Left hindlimb (tissue), 1 donor: Measurements from ENCODE around the gene FAM20A.

Experiments
- DNase-seq: peaks from one replicate; pipeline ENCODE4 v3.0.0-alpha.2; 2018

The FAM20A gene

DNA sequence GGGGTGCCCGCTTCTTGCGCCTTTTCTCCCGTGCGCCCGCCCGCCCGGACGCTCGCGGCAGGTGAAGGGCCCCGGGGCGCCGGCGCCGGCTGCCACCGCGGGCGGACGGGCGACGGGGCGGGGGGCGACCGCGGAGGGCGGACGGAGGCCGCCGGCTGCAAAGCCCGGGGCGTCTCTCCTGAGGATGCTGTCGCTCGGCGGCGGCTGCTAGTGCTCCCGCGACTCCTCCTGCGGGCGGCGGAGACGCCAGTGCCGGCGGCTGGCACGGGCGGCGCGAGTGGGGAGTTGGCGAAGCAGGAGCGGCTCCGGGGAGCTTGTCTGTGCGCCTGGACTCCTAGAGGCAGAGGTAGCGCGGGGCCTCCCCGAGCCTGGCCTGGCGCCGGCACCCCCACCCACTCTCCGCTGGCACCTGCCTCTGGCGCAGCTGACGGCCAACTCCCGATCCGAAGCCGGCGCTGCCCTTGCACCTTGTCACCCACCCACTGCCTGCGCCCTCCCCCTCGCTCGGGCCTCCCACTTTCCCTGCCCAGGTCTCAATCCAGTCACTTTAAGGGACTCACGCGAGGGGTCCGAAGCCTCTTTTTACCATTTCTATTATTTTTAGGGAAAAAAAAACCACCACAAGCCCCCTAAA is at the start of gene FAM20A:
TSS of gene FAM20A (minus strand) at position 437 of the 634 bp plus-strand sequence. CDS start 701 bp downstream, outside the sequence.
- DNase-seq: peak; percentile 74

DNA sequence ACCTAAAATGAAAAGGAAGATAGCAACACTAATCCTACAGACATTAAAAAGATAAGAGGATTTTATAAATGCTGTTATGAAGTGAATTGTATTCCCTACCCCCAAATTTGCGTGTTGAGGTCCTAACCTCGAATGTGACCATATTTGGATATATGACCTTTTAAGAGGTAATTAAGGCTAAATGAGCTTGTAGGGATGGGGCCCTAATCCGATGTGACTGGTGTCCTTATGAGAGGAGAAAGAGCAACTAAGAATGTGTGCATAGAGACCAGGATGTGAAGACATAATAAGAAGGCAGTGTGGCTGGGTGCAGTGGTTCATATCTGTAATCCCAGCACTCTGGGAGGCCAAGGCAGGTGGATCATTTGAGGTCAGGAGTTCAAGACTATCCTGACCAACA is 48.2 kb upstream of the FAM20A start:
- no peak for DNase-seq

DNA sequence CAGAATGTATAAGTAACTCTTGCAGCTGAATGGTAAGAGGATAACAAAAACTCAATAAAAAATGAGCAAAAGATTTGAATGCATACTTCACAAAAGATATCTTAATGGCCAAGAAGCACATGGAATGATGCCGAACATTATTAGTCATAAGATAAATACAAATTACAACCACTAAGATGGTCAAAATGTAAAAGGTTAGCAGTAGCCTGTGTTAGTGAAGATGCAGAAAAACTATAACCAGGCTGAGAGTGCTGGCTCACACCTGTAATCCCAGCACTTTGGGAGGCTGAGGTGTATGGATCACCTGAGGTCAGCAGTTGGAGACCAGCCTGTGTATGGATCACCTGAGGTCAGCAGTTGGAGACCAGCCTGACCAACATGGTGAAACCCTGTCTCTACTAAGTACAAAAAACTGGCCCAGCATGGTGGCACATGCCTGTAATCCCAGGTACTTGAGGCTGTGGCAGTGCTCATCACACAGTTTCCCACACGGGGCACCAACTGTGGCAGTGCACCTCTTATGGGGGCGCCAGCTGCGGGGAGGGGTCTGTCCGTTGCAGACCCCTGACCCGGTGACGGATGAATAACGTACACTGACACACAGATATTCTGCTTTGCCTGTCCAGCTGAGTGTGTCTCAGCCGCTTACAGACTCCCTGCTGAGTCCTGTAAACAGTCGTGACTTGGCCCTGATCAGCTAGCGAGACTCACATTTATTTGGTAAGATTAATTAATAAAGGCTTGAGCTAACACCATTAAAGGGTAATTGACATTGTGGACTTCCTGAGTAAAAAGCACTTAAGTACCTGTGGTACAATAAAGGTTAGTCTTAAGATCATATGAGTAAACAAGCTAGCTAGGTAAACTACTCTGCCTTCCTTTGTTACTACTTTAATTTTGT is 45.7 kb upstream of the FAM20A start:
- DNase-seq: no peak

DNA sequence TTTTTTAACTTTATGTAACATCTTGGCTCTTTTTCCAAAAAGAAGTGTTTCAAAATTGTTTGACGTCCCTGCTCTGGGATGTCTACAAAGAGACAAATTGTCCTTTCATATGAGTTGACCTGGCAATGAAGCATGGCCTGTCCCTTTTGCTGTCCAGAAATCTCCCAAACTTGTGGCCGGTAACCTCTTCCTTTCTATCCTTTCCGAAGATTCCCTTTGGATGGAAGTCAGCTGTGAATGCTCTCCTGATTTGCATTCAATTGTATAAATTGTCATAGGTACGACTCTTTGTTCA is 40.9 kb upstream of the FAM20A start:
- DNase-seq: no peak

DNA sequence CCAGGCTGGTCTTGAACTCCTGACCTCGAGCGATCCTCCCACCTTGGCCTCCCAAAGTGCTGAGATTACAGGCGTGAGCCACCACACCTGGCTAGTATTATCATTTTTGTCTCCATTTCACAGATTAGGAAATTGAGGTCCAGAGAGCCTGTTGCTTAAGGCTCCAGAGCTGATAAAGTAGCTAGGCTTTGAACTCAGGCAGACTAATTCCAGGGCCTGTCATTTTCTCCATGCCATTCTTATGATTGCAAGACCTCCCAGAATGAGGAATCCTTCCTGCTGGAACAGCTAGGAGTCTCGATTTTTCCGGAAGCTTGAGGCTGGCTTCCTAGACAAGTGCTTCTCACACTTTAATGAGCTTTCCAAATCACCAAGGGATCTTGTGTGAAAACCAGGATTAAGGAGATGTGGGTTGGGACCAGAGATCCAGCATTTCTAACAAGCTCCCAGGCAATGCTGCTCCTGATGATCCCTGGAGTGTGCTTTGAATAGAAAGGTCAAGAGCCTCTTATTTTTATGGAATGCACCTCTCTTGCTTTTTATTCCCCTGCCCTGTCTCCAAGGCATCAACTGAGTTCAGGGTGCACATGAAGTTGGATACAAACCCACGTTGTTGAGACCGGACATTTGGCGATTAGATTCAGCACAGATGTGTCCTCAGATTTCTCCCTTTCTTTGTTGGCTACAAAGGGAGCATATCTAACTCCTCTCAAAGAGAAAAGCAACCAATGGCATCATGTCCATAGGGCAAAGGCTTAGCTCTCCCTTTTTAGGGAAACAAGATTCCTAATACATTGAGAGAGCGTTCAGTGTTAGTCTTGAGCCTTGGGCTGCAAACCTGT is 40.3 kb upstream of the FAM20A start:
- no peak for DNase-seq

DNA sequence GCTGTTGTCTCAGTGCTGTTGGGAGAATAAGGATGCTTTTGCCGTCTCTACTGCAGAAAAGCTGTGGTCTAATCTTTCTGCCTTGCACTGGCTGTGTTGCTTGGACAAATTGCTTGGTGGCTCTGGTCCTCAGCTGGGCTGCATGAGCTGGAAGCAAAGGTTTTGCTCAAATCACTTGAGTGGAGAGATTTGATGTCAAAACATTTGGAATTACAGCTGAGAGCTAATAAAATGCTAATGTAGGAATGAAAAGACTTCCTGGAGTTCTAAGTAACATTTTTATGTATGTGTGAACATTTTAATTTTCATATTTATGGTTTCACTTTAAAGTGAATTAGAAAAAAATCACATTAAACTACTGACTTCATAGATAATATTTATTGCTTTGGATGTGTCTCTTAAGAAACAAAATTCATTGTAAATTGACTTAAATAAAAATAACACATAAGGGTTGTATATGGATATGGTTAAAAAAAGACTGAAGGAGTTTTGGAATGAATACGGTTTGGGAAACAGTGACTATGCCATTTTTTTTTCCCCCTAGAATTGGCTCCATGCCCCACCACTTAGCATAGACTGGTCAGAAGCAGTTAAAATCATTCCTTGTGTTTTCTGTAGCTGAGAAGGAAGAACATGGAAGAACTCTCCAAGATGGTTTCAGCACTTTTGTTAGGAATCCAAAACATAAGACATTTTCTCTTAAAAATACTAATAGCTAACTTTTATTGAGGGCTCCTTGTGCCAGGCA is 39.2 kb upstream of the FAM20A start:
- no peak for DNase-seq

DNA sequence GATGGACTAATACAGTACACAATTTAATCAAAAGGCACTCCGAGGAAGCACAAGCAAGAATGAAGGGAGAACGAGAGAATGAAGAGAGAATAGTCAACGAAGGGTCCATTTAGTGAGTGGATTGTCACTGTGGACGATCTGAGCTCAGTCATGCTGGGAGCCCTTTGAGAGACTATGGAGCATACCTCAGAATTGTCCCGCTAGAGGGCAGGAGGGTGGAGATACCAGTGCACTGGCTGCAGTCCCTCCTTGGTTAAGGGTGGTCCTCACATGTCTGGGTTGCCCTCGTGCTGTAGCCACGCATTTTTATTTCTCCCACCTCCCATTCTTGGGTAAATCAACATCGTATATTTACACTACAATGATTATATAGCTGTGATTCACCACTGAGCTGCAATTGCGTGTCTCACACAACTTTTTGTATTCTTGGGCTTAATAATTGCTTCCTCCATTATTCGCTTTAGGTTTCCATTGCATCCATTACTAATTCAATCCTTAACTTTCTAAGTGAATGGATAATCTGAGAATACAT is 33.2 kb upstream of the FAM20A start:
- no peak for DNase-seq

DNA sequence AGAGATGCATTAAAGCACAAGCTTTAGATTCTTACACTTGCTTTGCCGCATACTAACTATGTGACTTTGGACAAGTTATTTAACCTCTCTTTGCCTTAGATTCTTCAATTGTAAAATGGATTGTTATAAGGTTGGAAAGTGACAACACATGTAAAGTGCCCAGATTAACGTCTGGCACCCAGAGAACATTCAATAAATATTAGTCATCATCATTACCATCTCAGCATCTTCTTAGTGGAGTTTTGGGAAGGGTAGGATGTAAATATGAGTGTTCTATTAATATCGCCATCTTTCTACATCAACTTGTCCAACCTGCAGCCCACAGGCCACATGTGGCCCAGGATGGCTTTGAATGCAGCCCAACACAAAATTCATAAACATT is 27.4 kb upstream of the FAM20A start:
- no peak for DNase-seq

DNA sequence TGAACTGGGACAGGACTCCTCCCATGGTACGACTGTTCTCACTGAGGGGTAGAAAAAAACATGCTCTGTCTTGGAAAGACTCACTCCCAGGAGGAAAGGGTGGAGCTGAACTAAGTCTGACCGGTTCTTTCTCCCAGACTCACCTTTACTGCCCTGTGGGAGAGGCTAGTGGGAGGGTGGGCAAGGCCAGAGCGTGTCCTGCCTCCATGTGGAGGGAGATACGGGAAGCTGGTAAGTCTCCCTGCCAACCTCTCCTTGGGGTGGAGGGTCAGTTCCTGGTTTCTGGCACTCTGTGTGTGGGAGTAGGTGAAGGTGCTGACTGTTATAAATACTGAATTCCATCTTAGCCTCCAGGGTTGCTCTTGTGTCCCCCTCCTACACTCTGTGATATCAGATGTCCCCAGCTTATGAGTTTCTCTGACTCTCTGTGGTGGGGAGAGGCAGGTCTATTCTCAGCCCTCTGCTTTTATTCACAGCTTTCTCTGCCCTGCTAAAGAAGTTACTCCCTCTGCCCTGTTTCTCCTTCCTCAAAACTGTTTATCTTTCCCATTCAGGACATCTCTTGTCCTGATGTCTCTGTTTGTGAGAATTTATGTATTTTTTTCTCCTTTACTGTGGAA is 26.9 kb upstream of the FAM20A start:
- DNase-seq: no peak

DNA sequence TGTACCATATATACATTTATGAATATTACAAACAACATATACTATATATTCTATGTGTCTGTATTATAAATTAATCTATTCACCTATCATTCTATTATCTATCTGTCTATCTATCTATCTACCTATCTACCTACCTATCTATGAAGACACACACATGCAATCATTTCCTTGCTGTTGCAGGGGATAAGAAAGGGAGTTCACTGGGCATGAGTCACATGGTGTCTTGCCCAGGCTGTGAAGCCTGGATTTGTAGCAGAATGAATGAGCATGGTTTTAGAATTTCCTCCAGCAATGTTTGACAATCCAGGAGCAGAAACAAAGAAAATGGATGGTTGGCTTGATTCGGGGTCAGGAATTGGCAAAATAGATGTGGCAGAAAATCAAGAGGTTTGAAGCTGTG is 23.2 kb upstream of the FAM20A start:
- no peak for DNase-seq

DNA sequence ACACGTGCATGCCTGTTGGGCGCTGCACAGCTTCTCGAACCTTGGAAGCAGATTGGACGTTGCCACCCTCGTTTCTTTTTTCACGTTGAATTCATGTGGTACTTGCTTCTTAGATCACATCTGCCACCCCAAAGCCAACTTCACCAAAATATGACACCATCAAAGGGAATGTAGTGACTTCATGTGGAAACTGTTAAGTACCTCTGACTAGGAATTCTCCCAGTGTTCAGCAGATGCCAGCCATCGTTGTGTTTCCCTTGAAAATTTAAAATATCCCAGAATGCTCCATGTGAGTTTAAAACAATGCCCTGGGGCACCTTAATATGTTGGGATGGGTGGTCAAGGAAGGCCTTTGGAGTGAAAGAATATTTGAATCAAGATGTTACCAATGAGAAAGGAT is 22.6 kb upstream of the FAM20A start:
- DNase-seq: no peak

DNA sequence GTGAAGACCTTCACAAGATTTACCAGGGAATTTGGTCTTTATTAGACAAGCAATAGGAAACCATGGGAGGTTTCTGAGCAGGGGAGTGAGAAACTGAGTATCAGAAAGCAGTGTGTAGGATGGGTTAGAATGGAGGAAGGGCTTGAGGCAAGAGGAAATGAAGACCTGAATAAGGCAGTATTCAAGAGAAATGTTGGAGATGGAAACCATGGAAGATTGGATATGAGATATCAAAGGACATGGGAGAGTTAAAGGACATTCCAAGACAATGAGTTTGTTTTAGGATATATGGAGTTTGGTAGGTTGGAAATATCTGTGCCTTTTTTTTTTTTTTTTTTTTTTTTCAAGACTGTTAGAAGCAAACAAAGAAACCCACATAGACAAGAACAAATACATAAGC is 21.3 kb upstream of the FAM20A start:
- DNase-seq: no peak

DNA sequence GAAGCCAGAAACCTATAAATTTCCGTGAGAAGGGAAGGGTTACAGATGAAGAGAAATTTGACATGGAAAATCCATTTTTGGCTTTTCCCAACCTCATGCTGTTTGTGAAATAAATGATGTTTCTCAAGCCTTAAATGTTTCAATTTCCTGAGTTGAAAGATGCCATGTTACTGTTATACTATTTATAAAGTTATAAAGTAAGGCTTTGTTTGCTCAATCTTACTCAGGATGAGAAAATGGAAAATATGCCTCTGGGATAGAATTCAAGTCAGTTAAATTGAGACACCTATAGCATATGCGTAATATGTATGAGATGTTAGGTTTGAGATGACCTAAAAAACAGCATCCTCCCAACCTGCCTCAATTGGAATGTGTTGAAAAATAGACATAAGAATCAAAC is 19.9 kb upstream of the FAM20A start:
- no peak for DNase-seq

DNA sequence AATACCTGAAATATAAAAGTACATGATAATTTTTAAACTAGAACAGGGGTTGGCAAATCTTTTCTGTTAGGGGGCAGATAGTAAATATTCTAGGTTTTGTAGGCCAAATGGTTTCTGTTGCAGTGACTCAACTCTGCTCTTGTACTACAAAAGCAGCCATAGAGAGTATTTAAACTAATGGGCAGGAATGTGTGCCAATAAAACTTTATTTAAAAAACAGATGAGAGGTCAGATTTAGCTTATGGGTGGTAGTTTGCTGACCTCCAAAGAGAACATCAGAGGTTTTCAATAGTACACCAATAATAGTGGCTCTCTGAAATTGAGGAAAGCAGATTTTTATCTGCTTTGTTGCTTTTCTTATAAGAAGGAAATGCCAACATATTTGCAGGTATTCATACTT is 15.2 kb upstream of the FAM20A start:
- no peak for DNase-seq

DNA sequence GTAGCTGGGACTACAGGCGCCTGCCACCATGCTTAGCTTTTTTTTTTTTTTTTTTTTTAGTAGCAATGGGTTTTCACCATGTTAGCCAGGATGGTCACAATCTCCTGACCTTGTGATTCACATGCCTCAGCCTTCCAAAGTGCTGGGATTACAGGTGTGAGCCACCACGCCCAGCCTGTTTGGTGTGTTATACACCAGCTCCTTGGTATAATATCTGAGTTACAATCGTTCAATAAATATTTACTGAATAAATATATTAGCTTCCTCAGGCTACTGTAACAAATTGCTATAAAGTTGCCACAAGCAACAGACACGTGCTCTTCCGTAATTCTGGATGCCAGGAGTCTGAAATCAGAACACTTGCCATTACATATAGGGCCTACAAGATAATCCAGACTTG is 13.6 kb upstream of the FAM20A start:
- no peak for DNase-seq

DNA sequence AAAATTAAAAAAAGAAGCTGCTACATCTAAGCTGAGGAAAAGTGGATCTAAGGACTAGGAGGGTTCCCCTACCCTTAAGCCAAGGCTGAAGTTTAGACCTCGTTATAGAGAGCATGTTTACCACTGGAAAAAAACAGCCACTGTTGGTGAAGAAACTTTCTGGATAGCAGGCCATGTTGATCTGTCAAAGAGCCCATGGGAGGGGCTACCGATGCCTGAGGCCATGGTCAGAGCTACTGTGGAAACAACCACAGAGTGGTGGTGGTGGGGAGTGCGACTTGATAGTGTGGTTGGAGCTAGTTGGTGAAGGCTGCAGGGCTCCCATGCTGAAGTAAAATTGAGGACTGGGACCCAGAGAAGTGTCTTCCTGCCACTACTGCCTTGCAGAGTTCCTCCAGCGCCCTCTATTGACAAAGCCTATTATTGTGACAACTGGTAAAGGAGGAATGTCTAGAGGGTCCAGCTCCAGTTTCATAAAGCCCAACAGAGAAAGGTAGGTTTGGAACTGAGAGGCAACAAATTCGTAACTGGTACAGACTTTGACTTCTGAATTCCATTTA is 12.7 kb upstream of the FAM20A start:
- no peak for DNase-seq

DNA sequence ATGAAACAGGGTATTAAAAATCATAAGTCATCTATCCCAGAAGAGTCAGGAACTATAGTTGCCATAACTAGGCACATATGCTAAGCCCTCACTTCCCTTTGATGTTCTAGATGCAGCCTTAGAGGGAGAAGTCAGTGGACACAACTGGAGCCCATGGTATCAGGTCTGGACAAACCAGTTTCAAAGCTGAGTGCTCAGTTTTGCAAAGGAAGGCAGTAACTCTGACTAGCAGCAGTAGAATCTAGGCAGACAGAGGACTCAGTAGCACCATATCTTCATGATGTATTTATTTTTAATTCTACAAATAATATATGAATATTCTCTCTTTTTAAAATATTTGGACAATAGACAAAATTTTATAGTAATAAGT is 11.7 kb upstream of the FAM20A start:
- DNase-seq: no peak

DNA sequence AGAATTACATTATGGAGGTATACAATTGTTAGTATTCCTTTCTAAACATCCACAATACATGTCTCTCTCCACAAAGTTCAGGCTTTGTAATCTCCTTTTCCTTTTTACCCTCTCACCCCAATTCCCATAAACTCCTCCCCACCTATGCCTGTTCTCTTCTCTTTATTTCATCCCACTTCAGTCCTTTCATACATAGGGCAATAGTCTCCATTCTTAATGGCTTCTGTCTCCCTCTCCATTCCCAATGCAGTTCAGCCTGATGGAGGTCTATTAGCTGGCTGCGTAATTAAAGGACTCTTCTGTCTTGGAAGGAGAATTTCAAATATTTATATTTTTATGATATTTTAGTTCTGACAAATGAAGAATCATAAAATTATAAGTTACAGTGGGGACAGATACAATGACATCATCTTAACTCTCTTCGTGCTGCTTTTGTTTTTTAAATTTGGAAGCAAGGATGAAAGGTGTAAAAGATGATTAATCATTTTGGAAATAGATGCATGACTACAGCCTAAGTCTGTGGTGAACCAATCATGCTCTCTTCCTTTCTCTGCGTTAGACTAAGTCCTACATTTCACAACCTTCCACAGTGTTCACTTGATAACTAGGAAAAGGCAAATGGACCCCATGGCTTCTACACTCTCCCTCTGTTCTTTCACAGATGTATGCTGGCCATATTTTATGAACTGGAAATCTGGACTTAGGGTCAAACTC is 11.2 kb upstream of the FAM20A start:
- DNase-seq: no peak

DNA sequence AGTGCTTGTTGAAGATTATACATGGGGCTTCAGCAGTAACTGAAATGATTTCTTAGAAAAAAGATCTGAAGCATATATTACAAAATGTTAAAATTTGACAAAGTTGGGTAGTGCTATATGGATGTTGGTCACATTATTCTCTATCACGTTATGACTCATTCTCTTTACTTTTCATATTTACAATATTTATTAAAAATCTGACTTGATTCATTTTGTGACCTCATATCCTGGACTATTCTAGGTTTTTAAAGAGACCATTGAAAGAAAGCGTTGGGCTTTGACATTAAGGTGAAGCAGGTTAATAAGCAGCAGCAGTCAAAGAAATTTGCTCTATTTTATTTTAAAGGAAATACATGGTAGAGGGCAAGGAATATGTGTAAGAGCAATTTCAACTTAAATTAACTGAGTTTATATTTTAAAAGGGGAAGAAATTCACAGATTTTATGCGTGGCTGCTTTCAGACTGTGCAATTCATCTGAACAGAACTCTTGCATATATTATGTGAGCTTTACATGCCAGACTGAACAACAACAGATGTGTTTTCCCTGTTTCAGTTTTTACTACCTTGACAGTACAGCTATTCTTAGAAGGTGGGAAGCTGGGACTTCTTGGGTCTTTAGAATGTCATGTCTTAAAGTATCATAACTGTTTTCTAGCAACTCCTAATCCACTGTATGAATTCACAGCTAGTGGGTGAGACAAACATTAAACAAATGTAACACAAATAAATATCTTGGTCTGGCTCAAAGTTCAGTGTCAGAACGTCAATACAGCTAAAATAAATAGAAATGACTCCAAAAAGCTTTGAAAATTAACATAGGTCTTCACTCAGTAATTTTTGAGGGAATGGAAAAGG is 10.4 kb upstream of the FAM20A start:
- DNase-seq: no peak

DNA sequence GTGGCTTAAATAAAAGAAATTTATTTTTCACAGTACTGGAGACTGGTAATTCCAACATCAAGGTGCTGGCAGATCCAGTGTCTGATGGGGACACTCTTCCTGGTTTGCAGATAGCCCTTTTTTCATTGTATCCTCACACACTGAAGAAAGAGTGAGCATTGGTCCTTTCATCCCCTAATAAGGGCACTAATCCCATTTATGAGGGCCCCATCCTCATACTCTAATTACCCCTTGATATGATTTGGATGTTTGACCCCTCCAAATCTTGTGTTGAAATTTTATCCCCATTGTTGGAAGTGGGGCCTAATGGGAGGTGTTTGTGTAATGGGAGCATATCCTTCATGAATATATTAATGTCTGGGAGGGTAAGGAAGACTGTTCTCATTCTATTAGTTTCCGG is 9.4 kb upstream of the FAM20A start:
- no peak for DNase-seq
